ENCODE data around the gene TSEN54.

GRCh38 chr17:75518983-75519537 lies 2.7 kb downstream of the TSEN54 start:
- TF ChIP-seq, protein P1, sequence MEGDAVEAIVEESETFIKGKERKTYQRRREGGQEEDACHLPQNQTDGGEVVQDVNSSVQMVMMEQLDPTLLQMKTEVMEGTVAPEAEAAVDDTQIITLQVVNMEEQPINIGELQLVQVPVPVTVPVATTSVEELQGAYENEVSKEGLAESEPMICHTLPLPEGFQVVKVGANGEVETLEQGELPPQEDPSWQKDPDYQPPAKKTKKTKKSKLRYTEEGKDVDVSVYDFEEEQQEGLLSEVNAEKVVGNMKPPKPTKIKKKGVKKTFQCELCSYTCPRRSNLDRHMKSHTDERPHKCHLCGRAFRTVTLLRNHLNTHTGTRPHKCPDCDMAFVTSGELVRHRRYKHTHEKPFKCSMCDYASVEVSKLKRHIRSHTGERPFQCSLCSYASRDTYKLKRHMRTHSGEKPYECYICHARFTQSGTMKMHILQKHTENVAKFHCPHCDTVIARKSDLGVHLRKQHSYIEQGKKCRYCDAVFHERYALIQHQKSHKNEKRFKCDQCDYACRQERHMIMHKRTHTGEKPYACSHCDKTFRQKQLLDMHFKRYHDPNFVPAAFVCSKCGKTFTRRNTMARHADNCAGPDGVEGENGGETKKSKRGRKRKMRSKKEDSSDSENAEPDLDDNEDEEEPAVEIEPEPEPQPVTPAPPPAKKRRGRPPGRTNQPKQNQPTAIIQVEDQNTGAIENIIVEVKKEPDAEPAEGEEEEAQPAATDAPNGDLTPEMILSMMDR (IDR thresholded peaks at IDR 0.05; ENCODE audit: low read length), result no peak
- no peak for TF ChIP-seq EZH2 (optimal IDR thresholded peaks at IDR 0.05; ENCODE audit: low read depth, low read length)

Data from MM.1S (cell line).